WTC11 (cell line): Measurements from ENCODE around the gene ABLIM3. TPM values are rescaled to one million over a fixed set of nuclear protein-coding genes. Genes with fewer than 3 reads are reported as not detected.

Experiments used
- ATAC-seq: fragments of 200-7000 bp; cut with Tn5 transposase; 2 replicates; pipeline ENCODE4 v1.10.0; 2021; ENCODE audit warnings: mild to moderate bottlenecking, moderate library complexity
- CTCF ChIA-PET: fragments of 300-600 bp; sonication (Branson Sonifier 250); formaldehyde crosslinking; loops from one replicate; lab custom pipeline; 2021; ENCODE audit warnings: antibody characterized with exemption; lab: Charles Lee
- POLR2A ChIA-PET: fragments of 350-600 bp; sonication (Branson Sonifier 250); formaldehyde crosslinking; loops from one replicate; lab custom pipeline; 2021; ENCODE audit warnings: antibody characterized with exemption; lab: Charles Lee
- DNase-seq: peaks from one replicate; pipeline ENCODE4 v3.0.0; 2021; ENCODE audit warnings: low spot score
- H3K27ac Mint-ChIP-seq: 2 replicates; pipeline ENCODE4 v1.8.0; 2021; ENCODE audit warnings: mixed read lengths
- H3K27me3 Mint-ChIP-seq: 2 replicates; pipeline ENCODE4 v1.8.0; 2021; ENCODE audit warnings: low read depth, mild to moderate bottlenecking, moderate library complexity, mixed read lengths
- H3K36me3 Mint-ChIP-seq: 2 replicates; pipeline ENCODE4 v1.8.0; 2021; ENCODE audit warnings: mixed read lengths
- H3K4me1 Mint-ChIP-seq: 2 replicates; pipeline ENCODE4 v1.8.0; 2022; ENCODE audit warnings: mixed read lengths
- H3K4me3 Mint-ChIP-seq: 2 replicates; pipeline ENCODE4 v1.8.0; 2021; ENCODE audit warnings: mild to moderate bottlenecking, moderate library complexity, mixed read lengths
- H3K9me3 Mint-ChIP-seq: 2 replicates; pipeline ENCODE4 v1.8.0; 2021; ENCODE audit warnings: mixed read lengths
- CREB1 ChIP-seq: sonication (generic); formaldehyde crosslinking; IDR thresholded peaks from 2 replicates; pipeline ENCODE4 v1.8.0; 2023; ENCODE audit warnings: mild to moderate bottlenecking, missing genetic modification reagents
- ELF4 ChIP-seq: sonication (generic); formaldehyde crosslinking; IDR thresholded peaks from 2 replicates; pipeline ENCODE4 v1.8.1; 2022; ENCODE audit warnings: low read depth, mild to moderate bottlenecking, moderate library complexity, missing genetic modification reagents
- EMX1 ChIP-seq: fragments of 250-450 bp; sonication (Bioruptor Pico); IDR thresholded peaks from 2 replicates; pipeline ENCODE4 v1.8.0; 2021; ENCODE audit warnings: mild to moderate bottlenecking
- ETV6 ChIP-seq: sonication (generic); formaldehyde crosslinking; IDR thresholded peaks from 2 replicates; pipeline ENCODE4 v1.8.1; 2022; ENCODE audit warnings: mild to moderate bottlenecking, missing genetic modification reagents
- FOXJ3 ChIP-seq: sonication (generic); formaldehyde crosslinking; IDR thresholded peaks from 2 replicates; pipeline ENCODE4 v1.9.0; 2021; ENCODE audit warnings: missing genetic modification reagents, mild to moderate bottlenecking, borderline replicate concordance
- FOXK1 ChIP-seq: sonication (generic); formaldehyde crosslinking; IDR thresholded peaks from 2 replicates; pipeline ENCODE4 v1.8.0; 2022; ENCODE audit warnings: mild to moderate bottlenecking, moderate library complexity, missing genetic modification reagents
- FOXP1 ChIP-seq: sonication (generic); formaldehyde crosslinking; IDR thresholded peaks from 2 replicates; pipeline ENCODE4 v1.8.0; 2022; ENCODE audit warnings: missing genetic modification reagents, mild to moderate bottlenecking, moderate library complexity, borderline replicate concordance
- GABPB1 ChIP-seq: sonication (generic); formaldehyde crosslinking; IDR thresholded peaks from 2 replicates; pipeline ENCODE4 v1.8.1; 2023; ENCODE audit warnings: mild to moderate bottlenecking, missing genetic modification reagents
- HMGA2 ChIP-seq: fragments of 250-450 bp; sonication (Bioruptor Pico); IDR thresholded peaks from 2 replicates; pipeline ENCODE4 v1.4.0; 2021; ENCODE audit warnings: mild to moderate bottlenecking, moderate library complexity
- JAZF1 ChIP-seq: fragments of 250-450 bp; sonication (Bioruptor Pico); IDR thresholded peaks from 2 replicates; pipeline ENCODE4 v1.9.0; 2021; ENCODE audit warnings: moderate library complexity, mild to moderate bottlenecking, inconsistent platforms
- JUN ChIP-seq: sonication (generic); formaldehyde crosslinking; IDR thresholded peaks from 2 replicates; pipeline ENCODE4 v1.8.0; 2023; ENCODE audit warnings: mild to moderate bottlenecking, missing genetic modification reagents
- NFATC4 ChIP-seq: fragments of 250-450 bp; sonication (Bioruptor Pico); IDR thresholded peaks from 2 replicates; pipeline ENCODE4 v1.9.0; 2021; ENCODE audit warnings: mild to moderate bottlenecking
- NR1H2 ChIP-seq: sonication (generic); formaldehyde crosslinking; IDR thresholded peaks from 2 replicates; pipeline ENCODE4 v1.9.0; 2021; ENCODE audit warnings: mild to moderate bottlenecking, moderate library complexity, missing genetic modification reagents
- NR2C2 ChIP-seq: sonication (generic); formaldehyde crosslinking; IDR thresholded peaks from 2 replicates; pipeline ENCODE4 v1.8.0; 2022; ENCODE audit warnings: mild to moderate bottlenecking, missing genetic modification reagents
- NR3C1 ChIP-seq: sonication (generic); formaldehyde crosslinking; conservative IDR thresholded peaks from 2 replicates; pipeline ENCODE4 v1.8.1; 2023; ENCODE audit warnings: low read depth, mild to moderate bottlenecking, missing genetic modification reagents
- PRRX2 ChIP-seq: fragments of 250-450 bp; sonication (Bioruptor Pico); IDR thresholded peaks from 2 replicates; pipeline ENCODE4 v1.8.0; 2021; ENCODE audit warnings: mild to moderate bottlenecking
- RELA ChIP-seq: sonication (generic); formaldehyde crosslinking; IDR thresholded peaks from 2 replicates; pipeline ENCODE4 v1.8.1; 2022; ENCODE audit warnings: missing genetic modification reagents, mild to moderate bottlenecking, borderline replicate concordance
- SOX15 ChIP-seq: fragments of 250-450 bp; sonication (Bioruptor Pico); IDR thresholded peaks from 2 replicates; pipeline ENCODE4 v1.9.0; 2021; ENCODE audit warnings: mild to moderate bottlenecking
- TCF7 ChIP-seq: sonication (generic); formaldehyde crosslinking; IDR thresholded peaks from 2 replicates; pipeline ENCODE4 v1.8.0; 2022; ENCODE audit warnings: mild to moderate bottlenecking, low read depth, missing genetic modification reagents, moderate library complexity
- TP53 ChIP-seq: sonication (generic); formaldehyde crosslinking; IDR thresholded peaks from 2 replicates; pipeline ENCODE4 v1.8.1; 2023; ENCODE audit warnings: mild to moderate bottlenecking, missing genetic modification reagents
- ZNF121 ChIP-seq: sonication (generic); formaldehyde crosslinking; IDR thresholded peaks from 2 replicates; pipeline ENCODE4 v1.8.0; 2023; ENCODE audit warnings: missing genetic modification reagents
- ZNF317 ChIP-seq: sonication (generic); formaldehyde crosslinking; IDR thresholded peaks from 2 replicates; pipeline ENCODE4 v1.8.1; 2023; ENCODE audit warnings: low read depth, mild to moderate bottlenecking, moderate library complexity, missing genetic modification reagents, borderline replicate concordance
- ZNF416 ChIP-seq: fragments of 250-450 bp; sonication (Bioruptor Pico); IDR thresholded peaks from 2 replicates; pipeline ENCODE4 v1.9.0; 2021; ENCODE audit warnings: mild to moderate bottlenecking, inconsistent platforms
- total RNA-seq: library from RNA; stranded (reverse); gene quantifications from 3 replicates; pipeline ENCODE4 v1.2.3, GENCODE V29; 2021
- TF ChIP-seq, protein P1 (sequence below): fragments of 250-450 bp; sonication (Bioruptor Pico); conservative IDR thresholded peaks from 2 replicates; pipeline ENCODE4 v1.9.0; 2021; ENCODE audit warnings: mild to moderate bottlenecking
- TF ChIP-seq, protein P2 (sequence below): fragments of 250-450 bp; sonication (Bioruptor Pico); IDR thresholded peaks from 2 replicates; pipeline ENCODE4 v1.9.0; 2021; ENCODE audit warnings: moderate library complexity, mild to moderate bottlenecking, inconsistent platforms, borderline replicate concordance
- TF ChIP-seq, protein P3 (sequence below): sonication (generic); formaldehyde crosslinking; IDR thresholded peaks from 2 replicates; pipeline ENCODE4 v1.8.1; 2022; ENCODE audit warnings: low read depth, mild to moderate bottlenecking, moderate library complexity, missing genetic modification reagents, borderline replicate concordance
- TF ChIP-seq, protein P4 (sequence below): sonication (generic); formaldehyde crosslinking; IDR thresholded peaks from 2 replicates; pipeline ENCODE4 v1.8.1; 2023; ENCODE audit warnings: mild to moderate bottlenecking, missing genetic modification reagents
- TF ChIP-seq, protein P5 (sequence below): sonication (generic); formaldehyde crosslinking; conservative IDR thresholded peaks from 2 replicates; pipeline ENCODE4 v1.8.1; 2023; ENCODE audit warnings: mild to moderate bottlenecking, low read depth, missing genetic modification reagents, moderate library complexity

ABLIM3 gene
- total RNA-seq, 1 experiment from 2014 or later, result 0.33 TPM

DNA sequence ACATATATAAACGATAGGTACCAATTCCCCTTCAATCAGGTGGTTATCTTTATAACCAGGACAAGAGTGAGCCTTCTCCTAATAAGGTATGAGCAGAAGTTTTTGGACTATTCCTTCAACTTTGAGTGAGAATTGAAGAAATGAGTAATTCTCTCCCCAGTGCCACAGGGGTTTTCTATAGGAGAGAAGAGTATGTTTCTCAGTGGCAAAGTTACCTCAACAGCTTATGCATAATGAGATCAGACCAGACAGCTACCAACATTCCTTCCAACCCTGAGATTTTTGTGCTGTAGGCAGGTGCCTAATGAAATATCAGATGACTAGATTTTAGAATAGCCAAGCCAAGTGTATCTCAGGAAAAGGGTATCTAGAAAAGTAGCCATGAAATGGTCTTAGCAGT lies 40.9 kb downstream of the ABLIM3 start:
- Mint-ChIP-seq H3K4me3 (no peak overlapping the region), H3K9me3 (no peaks in the 10 kb centered on the region), H3K36me3 (no peaks in the 10 kb centered on the region), H3K27ac (no peak overlapping the region), H3K4me1 (peaks cover 4% of the 10 kb centered on the region; the same call in 1 of the 2 replicates), H3K27me3 (peaks cover 3% of the 10 kb centered on the region)
- DNase-seq, result no peak
- no peak for ATAC-seq
- ChIA-PET POLR2A (no interaction called here), CTCF (interaction anchor here (2.2 kb wide), 1 partner anchor 41 kb away, joined by 7 read pairs; the partner anchor contains the start of gene ABLIM3)
- TF ChIP-seq SOX15 (CRISPR knock-in tag), result no peak
- TF ChIP-seq, protein P1, sequence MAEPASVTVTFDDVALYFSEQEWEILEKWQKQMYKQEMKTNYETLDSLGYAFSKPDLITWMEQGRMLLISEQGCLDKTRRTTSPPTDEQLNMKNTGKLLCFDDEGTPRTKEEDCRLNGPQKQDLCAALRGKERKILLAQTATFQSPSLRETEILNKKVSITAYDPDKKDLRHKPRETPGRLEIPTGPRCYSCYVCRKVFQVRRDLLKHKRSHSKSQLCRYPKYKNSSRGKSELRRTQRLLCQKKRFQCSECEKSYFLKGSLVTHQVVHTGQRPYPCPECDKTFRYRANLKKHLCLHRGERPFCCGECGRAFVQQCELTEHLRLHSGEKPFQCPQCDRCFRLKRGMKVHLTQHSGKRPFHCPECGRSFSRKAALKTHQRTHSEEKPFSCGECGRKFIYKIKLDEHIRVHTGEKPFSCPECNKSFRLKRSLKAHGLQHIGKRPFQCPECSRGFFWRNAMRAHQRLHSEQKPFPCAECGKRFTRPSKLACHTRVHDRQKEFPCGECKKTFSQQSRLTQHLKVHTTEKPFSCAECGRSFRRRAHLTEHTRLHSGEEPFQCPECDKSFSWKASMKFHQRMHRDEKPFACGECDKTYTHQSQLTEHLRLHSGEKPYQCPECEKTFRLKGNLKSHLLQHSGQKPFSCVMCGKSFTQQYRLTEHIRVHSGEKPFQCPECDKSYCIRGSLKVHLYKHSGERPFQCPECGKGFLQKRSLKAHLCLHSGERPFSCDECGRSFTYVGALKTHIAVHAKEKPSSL (CRISPR knock-in tag), result no peak
- TF ChIP-seq GABPB1 (CRISPR knock-in tag), result no peak
- TF ChIP-seq ELF4 (CRISPR knock-in tag), result no peak
- TF ChIP-seq HMGA2 (CRISPR knock-in tag), result no peak
- TF ChIP-seq PRRX2 (CRISPR knock-in tag), result no peak
- no peak for TF ChIP-seq TCF7 (CRISPR knock-in tag)
- TF ChIP-seq EMX1 (CRISPR knock-in tag), result no peak
- no peak for TF ChIP-seq NR2C2
- TF ChIP-seq, protein P2, sequence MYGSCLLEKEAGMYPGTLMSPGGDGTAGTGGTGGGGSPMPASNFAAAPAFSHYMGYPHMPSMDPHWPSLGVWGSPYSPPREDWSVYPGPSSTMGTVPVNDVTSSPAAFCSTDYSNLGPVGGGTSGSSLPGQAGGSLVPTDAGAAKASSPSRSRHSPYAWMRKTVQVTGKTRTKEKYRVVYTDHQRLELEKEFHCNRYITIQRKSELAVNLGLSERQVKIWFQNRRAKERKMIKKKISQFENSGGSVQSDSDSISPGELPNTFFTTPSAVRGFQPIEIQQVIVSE, result no peak
- no peak for TF ChIP-seq NFATC4 (CRISPR knock-in tag)
- no peak for TF ChIP-seq ZNF317 (CRISPR knock-in tag)
- TF ChIP-seq FOXK1, result no peak
- no peak for TF ChIP-seq NR3C1 (CRISPR knock-in tag)
- no peak for TF ChIP-seq JUN (CRISPR knock-in tag)
- TF ChIP-seq ZNF416 (CRISPR knock-in tag), result no peak
- no peak for TF ChIP-seq FOXJ3
- no peak for TF ChIP-seq TP53 (CRISPR knock-in tag)
- TF ChIP-seq CREB1 (CRISPR knock-in tag), result no peak
- TF ChIP-seq ZNF121 (CRISPR knock-in tag), result no peak

DNA sequence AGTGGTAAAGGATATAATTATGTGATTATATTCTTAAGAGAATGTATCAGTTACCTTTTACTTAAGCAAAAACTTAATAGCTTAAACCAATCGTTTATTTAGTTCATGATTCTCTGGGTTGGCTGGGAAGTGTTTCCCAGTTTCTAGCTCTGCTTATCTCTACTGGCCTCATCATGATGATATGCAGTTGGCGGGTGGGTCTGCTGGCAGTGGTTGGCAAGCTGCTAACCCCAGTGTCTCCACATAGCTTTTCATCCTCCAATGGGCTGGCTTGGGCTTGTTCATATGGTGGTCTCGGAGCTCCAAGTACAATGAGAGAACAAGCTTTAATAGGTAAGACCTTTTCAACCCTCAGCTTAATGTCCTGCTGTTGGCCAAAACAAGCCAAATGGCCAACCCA lies 43.8 kb downstream of the ABLIM3 start:
- no peaks in the 10 kb centered on the region for H3K9me3 Mint-ChIP-seq
- no peak overlapping the region for H3K27ac Mint-ChIP-seq
- TF ChIP-seq FOXP1 (CRISPR knock-in tag) (no peak), GABPB1 (CRISPR knock-in tag) (no peak), NR1H2 (no peak), JAZF1 (CRISPR knock-in tag) (no peak), RELA (no peak), JUN (CRISPR knock-in tag) (no peak), ETV6 (CRISPR knock-in tag) (no peak)
- TF ChIP-seq, protein P3, sequence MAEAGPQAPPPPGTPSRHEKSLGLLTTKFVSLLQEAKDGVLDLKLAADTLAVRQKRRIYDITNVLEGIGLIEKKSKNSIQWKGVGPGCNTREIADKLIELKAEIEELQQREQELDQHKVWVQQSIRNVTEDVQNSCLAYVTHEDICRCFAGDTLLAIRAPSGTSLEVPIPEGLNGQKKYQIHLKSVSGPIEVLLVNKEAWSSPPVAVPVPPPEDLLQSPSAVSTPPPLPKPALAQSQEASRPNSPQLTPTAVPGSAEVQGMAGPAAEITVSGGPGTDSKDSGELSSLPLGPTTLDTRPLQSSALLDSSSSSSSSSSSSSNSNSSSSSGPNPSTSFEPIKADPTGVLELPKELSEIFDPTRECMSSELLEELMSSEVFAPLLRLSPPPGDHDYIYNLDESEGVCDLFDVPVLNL (CRISPR knock-in tag), result no peak
- TF ChIP-seq, protein P4, sequence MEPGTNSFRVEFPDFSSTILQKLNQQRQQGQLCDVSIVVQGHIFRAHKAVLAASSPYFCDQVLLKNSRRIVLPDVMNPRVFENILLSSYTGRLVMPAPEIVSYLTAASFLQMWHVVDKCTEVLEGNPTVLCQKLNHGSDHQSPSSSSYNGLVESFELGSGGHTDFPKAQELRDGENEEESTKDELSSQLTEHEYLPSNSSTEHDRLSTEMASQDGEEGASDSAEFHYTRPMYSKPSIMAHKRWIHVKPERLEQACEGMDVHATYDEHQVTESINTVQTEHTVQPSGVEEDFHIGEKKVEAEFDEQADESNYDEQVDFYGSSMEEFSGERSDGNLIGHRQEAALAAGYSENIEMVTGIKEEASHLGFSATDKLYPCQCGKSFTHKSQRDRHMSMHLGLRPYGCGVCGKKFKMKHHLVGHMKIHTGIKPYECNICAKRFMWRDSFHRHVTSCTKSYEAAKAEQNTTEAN (CRISPR knock-in tag), result no peak
- TF ChIP-seq, protein P5, sequence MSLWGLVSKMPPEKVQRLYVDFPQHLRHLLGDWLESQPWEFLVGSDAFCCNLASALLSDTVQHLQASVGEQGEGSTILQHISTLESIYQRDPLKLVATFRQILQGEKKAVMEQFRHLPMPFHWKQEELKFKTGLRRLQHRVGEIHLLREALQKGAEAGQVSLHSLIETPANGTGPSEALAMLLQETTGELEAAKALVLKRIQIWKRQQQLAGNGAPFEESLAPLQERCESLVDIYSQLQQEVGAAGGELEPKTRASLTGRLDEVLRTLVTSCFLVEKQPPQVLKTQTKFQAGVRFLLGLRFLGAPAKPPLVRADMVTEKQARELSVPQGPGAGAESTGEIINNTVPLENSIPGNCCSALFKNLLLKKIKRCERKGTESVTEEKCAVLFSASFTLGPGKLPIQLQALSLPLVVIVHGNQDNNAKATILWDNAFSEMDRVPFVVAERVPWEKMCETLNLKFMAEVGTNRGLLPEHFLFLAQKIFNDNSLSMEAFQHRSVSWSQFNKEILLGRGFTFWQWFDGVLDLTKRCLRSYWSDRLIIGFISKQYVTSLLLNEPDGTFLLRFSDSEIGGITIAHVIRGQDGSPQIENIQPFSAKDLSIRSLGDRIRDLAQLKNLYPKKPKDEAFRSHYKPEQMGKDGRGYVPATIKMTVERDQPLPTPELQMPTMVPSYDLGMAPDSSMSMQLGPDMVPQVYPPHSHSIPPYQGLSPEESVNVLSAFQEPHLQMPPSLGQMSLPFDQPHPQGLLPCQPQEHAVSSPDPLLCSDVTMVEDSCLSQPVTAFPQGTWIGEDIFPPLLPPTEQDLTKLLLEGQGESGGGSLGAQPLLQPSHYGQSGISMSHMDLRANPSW, result no peak
- CTCF ChIA-PET, result interaction anchor here (1.1 to 1.2 kb wide), 2 partner anchors 53 to 80 kb away, joined by 3 read pairs; no protein-coding TSS in a partner anchor
- no peaks in the 10 kb centered on the region for H3K36me3 Mint-ChIP-seq
- ATAC-seq (no peak), DNase-seq (no peak)
- POLR2A ChIA-PET, result no interaction called here
- peaks cover 3% of the 10 kb centered on the region for H3K27me3 Mint-ChIP-seq
- no peak overlapping the region for H3K4me3 Mint-ChIP-seq
- peaks cover 8% of the 10 kb centered on the region for H3K4me1 Mint-ChIP-seq
